ENCODE data around the gene FAM187B.
"Not testable (repeated sequence)": the region's sequence is repeated elsewhere in the genome, so short reads cannot be mapped to it uniquely, and the experiment has no call there.

The FAM187B gene

GRCh38 chr19:35247526-35248309 is 19.2 kb upstream of the FAM187B start:
- H3K4me3 ChIP-seq (ENCODE audit: low read depth, low read length) = no peak overlapping the region
- TF ChIP-seq CTCF (IDR thresholded peaks at IDR 0.05; ENCODE audit: low read depth, low read length, missing control alignments) = no peak
- in situ Hi-C loops (cut with HindIII; ENCODE audit: low sequenced_read_pairs) = no loop called here
- DNase-seq (ENCODE audit: low read depth) = no peak

- in situ Hi-C loops (cut with HindIII; ENCODE audit: low sequenced_read_pairs) = no loop called here
- no peak overlapping the region for H3K4me3 ChIP-seq (ENCODE audit: low read depth, low read length)
- TF ChIP-seq CTCF (IDR thresholded peaks at IDR 0.05; ENCODE audit: low read depth, low read length, missing control alignments) = no peak
- no peak for DNase-seq (ENCODE audit: low read depth)
Observed at GRCh38 chr19:35246466-35247092, 18.0 kb upstream of the FAM187B start.

DNA sequence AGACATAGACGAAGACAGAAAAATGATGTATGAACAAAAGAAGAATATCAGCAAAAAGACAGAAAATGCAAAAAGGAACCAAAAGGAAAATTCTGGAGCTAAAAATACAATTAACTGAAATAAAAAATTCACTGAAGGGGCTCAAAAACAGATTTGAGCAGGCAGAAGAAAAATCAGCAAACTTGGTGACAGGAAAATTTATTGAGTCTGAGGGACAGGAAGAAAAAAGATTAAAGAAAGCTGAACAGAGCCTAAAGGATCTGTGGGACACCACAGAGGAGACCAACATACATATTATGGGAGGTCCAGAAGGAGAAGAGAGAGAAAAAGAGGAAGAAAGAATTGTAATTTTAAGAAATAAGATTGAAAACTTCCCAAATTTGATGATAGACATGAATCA is 12.9 kb upstream of the FAM187B start:
- in situ Hi-C loops (cut with HindIII; ENCODE audit: low sequenced_read_pairs) = no loop called here
- no peak for TF ChIP-seq CTCF (IDR thresholded peaks at IDR 0.05; ENCODE audit: low read depth, low read length, missing control alignments)
- no peak for DNase-seq (ENCODE audit: low read depth)
- no peak overlapping the region for H3K4me3 ChIP-seq (ENCODE audit: low read depth, low read length)

DNA sequence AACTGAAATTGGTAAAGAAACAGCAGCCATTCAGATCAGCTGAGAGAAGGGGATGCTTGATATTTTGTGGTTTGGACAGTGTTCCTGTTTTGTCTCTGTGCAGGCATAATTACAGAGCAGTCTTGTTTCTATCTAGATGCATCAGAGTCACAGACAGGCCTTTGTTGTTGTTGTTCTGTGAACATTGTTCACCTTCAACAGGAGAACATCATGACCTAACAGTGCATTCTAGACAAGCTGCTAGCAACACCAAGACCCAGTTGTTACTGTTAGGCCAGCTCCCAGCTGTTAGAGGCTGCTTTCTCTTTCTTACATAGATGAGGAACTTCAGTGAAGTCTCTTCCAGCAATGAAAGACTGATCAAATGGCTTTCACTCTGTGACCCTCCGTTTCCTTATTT is 11.8 kb upstream of the FAM187B start:
- no peak overlapping the region for H3K4me3 ChIP-seq (ENCODE audit: low read depth, low read length)
- no peak for DNase-seq (ENCODE audit: low read depth)
- TF ChIP-seq CTCF (IDR thresholded peaks at IDR 0.05; ENCODE audit: low read depth, low read length, missing control alignments) = no peak
- in situ Hi-C loops (cut with HindIII; ENCODE audit: low sequenced_read_pairs) = no loop called here

DNA sequence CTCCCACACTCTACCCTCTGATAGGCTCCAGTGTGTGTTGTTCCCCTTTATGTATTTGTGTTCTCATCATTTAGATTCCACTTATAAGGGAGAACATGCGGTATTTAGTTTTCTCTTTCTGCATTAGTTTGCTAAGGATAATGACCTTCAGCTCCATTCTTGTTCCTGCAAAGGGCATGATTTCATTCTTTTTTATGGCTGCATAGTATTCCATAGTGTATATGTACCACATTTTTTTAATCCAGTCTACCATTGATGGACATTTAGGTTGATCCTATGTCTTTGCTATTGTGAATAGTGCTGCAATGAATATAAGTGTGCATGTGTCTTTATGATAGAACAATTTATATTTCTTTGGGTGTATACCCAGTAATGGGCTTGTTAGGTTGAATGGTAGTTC is 11.1 kb upstream of the FAM187B start:
- in situ Hi-C loops (cut with HindIII; ENCODE audit: low sequenced_read_pairs); H3K4me3 ChIP-seq (ENCODE audit: low read depth, low read length); DNase-seq (ENCODE audit: low read depth): not testable (repeated sequence)

- DNase-seq (ENCODE audit: low read depth) = no peak
- in situ Hi-C loops (cut with HindIII; ENCODE audit: low sequenced_read_pairs) = no loop called here
- TF ChIP-seq CTCF (IDR thresholded peaks at IDR 0.05; ENCODE audit: low read depth, low read length, missing control alignments) = no peak
- no peak overlapping the region for H3K4me3 ChIP-seq (ENCODE audit: low read depth, low read length)
Observed at GRCh38 chr19:35236638-35237400, 8.3 kb upstream of the FAM187B start.

GRCh38 chr19:35232912-35233311 is 4.4 kb upstream of the FAM187B start:
- H3K4me3 ChIP-seq (ENCODE audit: low read depth, low read length) = no peak overlapping the region
- TF ChIP-seq CTCF (IDR thresholded peaks at IDR 0.05; ENCODE audit: low read depth, low read length, missing control alignments) = no peak
- in situ Hi-C loops (cut with HindIII; ENCODE audit: low sequenced_read_pairs) = no loop called here
- no peak for DNase-seq (ENCODE audit: low read depth)

All from astrocyte of the cerebellum (primary cell).